AG10803 (cell line): ENCODE results near the gene COQ8B.
"Not testable (repeated sequence)": the region's sequence is repeated elsewhere in the genome, so short reads cannot be mapped to it uniquely, and the experiment has no call there.

ENCODE experiments used
- DNase-seq: peaks from one replicate; pipeline ENCODE4 v3.0.0; 2010; ENCODE audit warnings: low read depth
- H3K4me3 ChIP-seq: 2 replicates; pipeline ENCODE4 v1.5.1; 2011; ENCODE audit warnings: mild to moderate bottlenecking, low read length, control low read depth
- TF ChIP-seq, protein P1 (sequence below): conservative IDR thresholded peaks from 2 replicates; pipeline ENCODE4 v1.5.1; 2011; ENCODE audit warnings: mild to moderate bottlenecking, low read length, control low read depth, inconsistent platforms

Gene COQ8B

DNA sequence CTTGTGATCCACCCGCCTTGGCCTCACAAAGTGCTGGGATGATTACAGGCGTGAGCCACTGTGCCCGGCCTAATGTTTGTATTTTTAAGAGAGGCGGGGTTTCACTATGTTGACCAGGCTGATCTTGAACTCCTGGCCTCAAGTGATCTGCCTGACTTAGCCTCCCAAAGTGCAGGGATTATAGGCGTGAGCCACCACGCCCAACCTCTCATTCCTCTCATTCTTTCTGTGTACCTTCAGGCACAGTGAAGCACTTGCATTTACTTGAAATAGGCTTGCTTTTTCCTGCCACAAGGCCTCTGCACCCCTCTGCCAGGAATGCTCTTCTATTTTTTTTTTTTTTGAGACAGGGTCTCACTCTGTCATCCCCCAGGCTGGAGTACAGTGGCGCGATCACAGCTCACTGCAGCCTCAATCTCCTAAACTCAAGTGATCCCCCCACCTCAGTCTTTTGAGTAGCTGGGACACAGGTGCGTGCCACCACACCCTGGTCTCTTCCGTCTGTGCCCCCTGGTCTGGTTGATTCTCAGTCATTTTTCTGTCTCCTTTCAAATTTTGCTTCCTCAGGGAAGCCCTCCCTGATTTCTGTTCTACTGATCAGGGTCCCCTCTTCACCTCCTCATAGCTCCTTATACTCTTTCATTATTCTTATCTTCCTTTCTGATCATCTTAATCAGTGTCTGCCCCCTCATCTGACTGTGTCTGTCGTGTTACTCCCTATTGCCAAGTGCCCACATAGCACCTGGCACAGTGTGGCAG is 18.5 kb upstream of the COQ8B start:
- no peak overlapping the region for H3K4me3 ChIP-seq
- DNase-seq, result no peak
- TF ChIP-seq, protein P1, sequence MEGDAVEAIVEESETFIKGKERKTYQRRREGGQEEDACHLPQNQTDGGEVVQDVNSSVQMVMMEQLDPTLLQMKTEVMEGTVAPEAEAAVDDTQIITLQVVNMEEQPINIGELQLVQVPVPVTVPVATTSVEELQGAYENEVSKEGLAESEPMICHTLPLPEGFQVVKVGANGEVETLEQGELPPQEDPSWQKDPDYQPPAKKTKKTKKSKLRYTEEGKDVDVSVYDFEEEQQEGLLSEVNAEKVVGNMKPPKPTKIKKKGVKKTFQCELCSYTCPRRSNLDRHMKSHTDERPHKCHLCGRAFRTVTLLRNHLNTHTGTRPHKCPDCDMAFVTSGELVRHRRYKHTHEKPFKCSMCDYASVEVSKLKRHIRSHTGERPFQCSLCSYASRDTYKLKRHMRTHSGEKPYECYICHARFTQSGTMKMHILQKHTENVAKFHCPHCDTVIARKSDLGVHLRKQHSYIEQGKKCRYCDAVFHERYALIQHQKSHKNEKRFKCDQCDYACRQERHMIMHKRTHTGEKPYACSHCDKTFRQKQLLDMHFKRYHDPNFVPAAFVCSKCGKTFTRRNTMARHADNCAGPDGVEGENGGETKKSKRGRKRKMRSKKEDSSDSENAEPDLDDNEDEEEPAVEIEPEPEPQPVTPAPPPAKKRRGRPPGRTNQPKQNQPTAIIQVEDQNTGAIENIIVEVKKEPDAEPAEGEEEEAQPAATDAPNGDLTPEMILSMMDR, result no peak

DNA sequence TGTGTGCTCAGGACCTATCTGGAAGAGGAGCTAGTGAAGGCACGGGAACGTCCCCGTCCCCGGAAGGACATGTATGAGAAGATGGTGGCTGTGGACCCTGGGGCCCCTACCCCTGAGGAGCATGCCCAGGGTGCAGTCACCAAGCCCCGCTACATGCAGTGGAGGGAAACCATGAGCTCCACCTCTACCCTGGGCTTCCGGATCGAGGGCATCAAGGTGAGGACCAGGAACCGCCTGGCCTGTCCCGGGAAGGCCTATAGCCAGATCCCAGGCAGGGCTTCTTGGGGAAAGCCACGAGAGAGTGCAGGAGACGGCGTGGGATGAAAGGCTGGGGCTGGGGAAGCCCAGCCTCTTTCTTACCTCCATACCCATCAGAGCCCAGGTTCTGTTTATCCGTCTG is 16.5 kb upstream of the COQ8B start:
- TF ChIP-seq, protein P1, result no peak
- H3K4me3 ChIP-seq, result no peak overlapping the region
- no peak for DNase-seq

DNA sequence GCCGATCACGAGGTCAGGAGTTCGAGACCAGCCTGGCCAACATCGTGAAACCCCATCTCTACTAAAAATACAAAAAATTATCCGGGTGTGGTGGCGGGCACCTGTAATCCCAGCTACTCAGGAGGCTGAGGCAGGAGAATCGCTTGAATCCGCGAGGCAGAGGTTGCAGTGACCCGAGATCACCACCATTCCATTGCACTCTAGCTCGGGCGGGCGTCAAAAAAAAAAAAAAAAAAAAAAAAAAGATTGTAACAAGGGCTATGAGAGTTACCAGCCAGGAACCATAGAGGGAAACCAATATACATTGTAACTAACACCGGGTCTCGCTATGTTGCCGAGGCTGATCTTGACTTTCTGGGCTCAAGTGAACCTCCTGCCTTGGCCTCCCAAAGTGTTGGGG is 15.6 kb upstream of the COQ8B start:
- not testable (repeated sequence) for DNase-seq

DNA sequence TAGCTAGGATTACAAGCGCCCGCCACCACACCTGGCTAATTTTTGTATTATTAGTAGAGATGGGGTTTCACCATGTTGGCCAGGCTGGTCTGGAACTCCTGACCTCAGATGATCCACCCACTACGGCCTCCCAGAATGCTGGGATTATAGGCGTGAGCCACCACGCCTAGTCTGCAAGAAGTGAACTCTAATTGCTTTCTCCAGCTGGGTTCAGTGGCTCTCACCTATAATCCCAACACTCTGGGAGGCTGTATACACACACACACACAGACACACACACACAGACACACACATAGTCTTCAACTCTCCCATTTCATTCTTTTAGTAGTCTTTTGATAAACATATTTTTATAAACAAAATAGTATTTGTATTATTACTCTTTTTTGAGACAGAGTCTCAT is 13.4 kb upstream of the COQ8B start:
- H3K4me3 ChIP-seq, DNase-seq: not testable (repeated sequence)

More for the DNA sequence above, 15.6 kb upstream of the COQ8B start:
- not testable (repeated sequence) for H3K4me3 ChIP-seq

DNA sequence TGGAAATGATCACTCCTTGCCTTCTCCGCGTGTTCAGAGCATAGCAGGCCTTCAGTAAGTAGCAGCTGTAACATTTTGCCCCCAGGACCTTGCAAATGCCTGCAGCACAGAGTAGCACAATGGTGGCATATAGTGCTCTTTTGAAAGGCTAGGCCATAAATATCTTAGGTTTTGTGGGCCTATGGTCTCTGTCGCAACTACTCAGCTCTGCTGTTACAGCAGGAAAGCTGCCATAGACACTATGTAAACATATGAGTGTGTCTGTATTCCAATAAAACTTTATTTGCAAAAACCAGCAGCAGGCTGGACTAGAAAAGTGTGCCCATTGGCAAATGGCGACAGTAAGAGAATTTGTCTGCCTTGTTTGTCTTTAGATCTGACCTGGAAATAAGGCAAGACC is 9.6 kb upstream of the COQ8B start:
- TF ChIP-seq, protein P1, result no peak
- H3K4me3 ChIP-seq, result no peak overlapping the region
- no peak for DNase-seq

DNA sequence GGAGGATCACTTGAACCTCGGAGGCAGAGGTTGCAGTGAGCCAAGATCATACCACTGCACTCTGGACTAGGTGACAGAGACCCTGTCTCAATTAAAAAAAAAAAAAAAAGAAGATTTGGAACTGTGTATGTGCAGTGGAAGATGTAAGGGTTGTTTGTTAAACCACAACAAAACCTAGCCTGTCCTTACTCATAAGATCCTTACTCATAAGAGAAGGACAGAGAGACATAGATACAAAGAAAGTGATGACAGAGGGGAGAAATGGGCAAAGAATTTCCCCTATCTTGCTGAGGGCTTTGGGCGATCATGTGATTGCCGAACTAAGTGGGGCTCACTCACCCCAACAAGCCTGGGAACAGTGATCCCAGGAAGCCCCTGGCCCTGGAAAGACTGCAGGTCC is 8.2 kb upstream of the COQ8B start:
- TF ChIP-seq, protein P1, result no peak
- DNase-seq, result no peak
- no peak overlapping the region for H3K4me3 ChIP-seq

DNA sequence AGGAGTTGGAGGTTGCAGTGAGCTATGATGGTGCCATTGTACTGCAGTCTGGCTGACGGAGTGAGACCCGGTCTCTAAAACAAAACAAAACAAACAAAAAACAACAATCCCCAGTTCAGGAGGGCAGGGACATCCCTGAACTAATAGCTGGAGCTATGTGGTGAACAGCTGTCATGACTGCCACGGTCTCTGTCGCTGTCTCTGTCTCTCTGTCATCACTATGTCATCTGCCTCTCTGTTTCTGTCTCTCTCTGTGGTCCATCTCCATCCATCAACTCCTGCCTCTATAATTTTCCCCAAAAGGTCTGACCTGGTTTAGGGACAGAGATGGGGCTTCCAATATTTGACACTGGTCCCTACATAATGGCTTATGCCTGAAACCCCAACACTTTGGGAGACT is 7.6 kb upstream of the COQ8B start:
- TF ChIP-seq, protein P1, result no peak
- no peak for DNase-seq
- no peak overlapping the region for H3K4me3 ChIP-seq

DNA sequence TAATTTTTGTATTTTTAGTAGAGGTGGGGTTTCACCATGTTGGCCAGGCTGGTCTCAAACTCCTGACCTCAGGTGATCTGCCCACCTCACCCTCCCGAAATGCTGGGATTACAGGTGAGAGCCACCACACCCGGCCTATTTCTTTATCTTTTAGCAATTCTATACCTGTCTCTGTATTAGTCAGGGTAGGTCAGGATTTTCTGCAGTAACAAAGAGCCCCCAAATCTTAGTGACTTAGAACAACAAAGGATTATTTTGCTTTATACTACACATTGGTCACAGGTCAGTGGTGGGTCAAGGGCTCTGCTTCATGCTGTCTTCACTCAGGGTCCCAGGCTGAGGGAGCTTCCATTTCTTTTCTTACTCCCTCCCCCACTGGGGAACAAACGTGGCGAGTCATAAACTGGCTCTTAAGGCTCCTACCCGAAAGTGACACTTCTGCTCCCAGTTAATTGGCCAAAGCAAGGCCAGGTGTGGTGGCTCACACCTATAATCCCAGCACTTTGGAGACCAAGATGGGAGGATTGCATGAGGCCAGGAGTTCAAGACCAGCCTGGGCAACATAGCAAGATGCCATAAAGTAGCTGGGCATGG is 7.1 kb upstream of the COQ8B start:
- TF ChIP-seq, protein P1, result no peak
- no peak overlapping the region for H3K4me3 ChIP-seq
- no peak for DNase-seq
